ENCODE data around the gene FOXP1. TPM values are rescaled to one million over a fixed set of nuclear protein-coding genes. Genes with fewer than 3 reads are reported as not detected.

The FOXP1 gene
- total RNA-seq, 1 experiment from 2014 or later: 75.3 TPM

DNA sequence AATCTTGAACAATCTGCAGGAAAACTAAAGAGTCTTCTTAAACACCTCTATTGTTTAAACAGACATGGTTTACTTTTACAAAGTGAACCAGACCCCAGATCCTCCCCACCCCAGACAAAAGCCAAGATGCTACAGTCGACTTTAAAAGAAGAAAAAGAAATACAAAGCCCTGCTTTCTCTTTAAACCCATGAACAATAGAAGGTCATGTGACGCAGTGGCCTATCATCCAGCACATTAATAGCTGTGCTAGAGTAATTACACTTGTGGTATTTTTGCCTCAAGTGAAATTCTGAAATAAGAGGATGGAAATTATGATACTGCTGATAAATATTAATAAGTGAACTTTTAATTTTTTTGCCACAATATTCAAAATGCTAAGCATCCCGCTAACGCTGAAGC is 613.4 kb downstream of the FOXP1 start:
- Histone ChIP-seq H4K20me1 (ENCODE audit: control insufficient read depth, insufficient read depth, insufficient read length) (no peaks in the 10 kb centered on the region), H2BK5ac (ENCODE audit: insufficient read length, low read length) (no peak overlapping the region), H2BK120ac (ENCODE audit: low read depth, low read length, poor library complexity, severe bottlenecking) (no peak overlapping the region), H3K23ac (ENCODE audit: insufficient read length, low read depth, low read length) (no peak overlapping the region), H2BK15ac (ENCODE audit: low read depth, low read length) (no peak overlapping the region), H4K5ac (ENCODE audit: insufficient read length, low read depth, low read length) (no peak overlapping the region), H3K9ac (ENCODE audit: extremely low read depth, insufficient read length, low read length) (no peak overlapping the region), H3K18ac (ENCODE audit: insufficient read length, low read depth, low read length) (no peak overlapping the region), H2AFZ (ENCODE audit: low read length) (no peak overlapping the region), H3K4ac (ENCODE audit: low read depth, low read length) (no peak overlapping the region), H3K27ac (ENCODE audit: insufficient read length, low read depth, low read length) (no peak overlapping the region), H2AK5ac (ENCODE audit: insufficient read length, low read length) (no peak overlapping the region), H3K4me2 (ENCODE audit: insufficient read depth, insufficient read length, low read length) (no peak overlapping the region), H3K23me2 (ENCODE audit: insufficient read length, low read depth, low read length, poor library complexity, severe bottlenecking) (no peaks in the 10 kb centered on the region), H3K56ac (ENCODE audit: insufficient read length, low read depth, low read length) (no peak overlapping the region), H3T11ph (ENCODE audit: low read length) (no peak overlapping the region), H4K8ac (replicated peaks; ENCODE audit: insufficient read length, low read depth, low read length) (no peak overlapping the region), H3K9me3 (ENCODE audit: control insufficient read depth, low read depth, low read length) (no peaks in the 10 kb centered on the region), H2BK20ac (ENCODE audit: low read depth, low read length, poor library complexity, severe bottlenecking) (no peak overlapping the region), H3K79me1 (ENCODE audit: insufficient read depth, low read depth, low read length, poor library complexity, severe bottlenecking) (no peaks in the 10 kb centered on the region), H3K27me3 (ENCODE audit: insufficient read depth, low read length) (no peaks in the 10 kb centered on the region), H2BK12ac (ENCODE audit: insufficient read length, low read depth, low read length) (no peak overlapping the region), H3K79me2 (ENCODE audit: insufficient read depth, low read length) (no peaks in the 10 kb centered on the region), H3K4me1 (ENCODE audit: insufficient read depth, low read length) (no peaks in the 10 kb centered on the region), H3K14ac (ENCODE audit: insufficient read depth, low read length) (no peak overlapping the region), H4K91ac (ENCODE audit: insufficient read length, low read depth, low read length) (no peak overlapping the region)
- peaks cover 2 to 56% (median 22%) of the 10 kb centered on the region in 3 experiments; a peak in 6 of 7 replicates for H3K36me3 Mint-ChIP-seq (ENCODE audit: insufficient read depth in 1 of 3, low read depth in 3 of 3)
- peaks cover 17 to 25% of the 10 kb centered on the region in 2 experiments for H3K4me1 Mint-ChIP-seq
- peak overlapping the region in 1 of 3 experiments; percentile 49; a peak in 1 of 7 replicates for H3K27ac Mint-ChIP-seq
- H3K27me3 Mint-ChIP-seq (ENCODE audit: low read depth): no peaks in the 10 kb centered on the region
- TF ChIP-seq, protein P1, sequence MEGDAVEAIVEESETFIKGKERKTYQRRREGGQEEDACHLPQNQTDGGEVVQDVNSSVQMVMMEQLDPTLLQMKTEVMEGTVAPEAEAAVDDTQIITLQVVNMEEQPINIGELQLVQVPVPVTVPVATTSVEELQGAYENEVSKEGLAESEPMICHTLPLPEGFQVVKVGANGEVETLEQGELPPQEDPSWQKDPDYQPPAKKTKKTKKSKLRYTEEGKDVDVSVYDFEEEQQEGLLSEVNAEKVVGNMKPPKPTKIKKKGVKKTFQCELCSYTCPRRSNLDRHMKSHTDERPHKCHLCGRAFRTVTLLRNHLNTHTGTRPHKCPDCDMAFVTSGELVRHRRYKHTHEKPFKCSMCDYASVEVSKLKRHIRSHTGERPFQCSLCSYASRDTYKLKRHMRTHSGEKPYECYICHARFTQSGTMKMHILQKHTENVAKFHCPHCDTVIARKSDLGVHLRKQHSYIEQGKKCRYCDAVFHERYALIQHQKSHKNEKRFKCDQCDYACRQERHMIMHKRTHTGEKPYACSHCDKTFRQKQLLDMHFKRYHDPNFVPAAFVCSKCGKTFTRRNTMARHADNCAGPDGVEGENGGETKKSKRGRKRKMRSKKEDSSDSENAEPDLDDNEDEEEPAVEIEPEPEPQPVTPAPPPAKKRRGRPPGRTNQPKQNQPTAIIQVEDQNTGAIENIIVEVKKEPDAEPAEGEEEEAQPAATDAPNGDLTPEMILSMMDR (conservative IDR thresholded peaks at IDR 0.05): no peak
- no peak for DNase-seq
- no peak overlapping the region for H3K4me3 Mint-ChIP-seq
- WGBS (ENCODE audit: extremely low coverage, insufficient read length, low lambda C conversion rate): no CpG with 5 or more reads among the region's 4 CpGs
- no peaks in the 10 kb centered on the region for H3K9me3 Mint-ChIP-seq

Data from H9 (cell line).